ENCODE results near the gene LYSMD2.

GRCh38 chr15:51720201-51720995 lies 17.1 kb downstream of the LYSMD2 start:
- TF ChIP-seq POLR2A (IDR thresholded peaks at IDR 0.05): no peak
- TF ChIP-seq CTCF (IDR thresholded peaks at IDR 0.05): no peak

Measured in thyroid gland (tissue), 4 donors.